MV-4-11 (cell line): ENCODE measurements around the gene GBX2.

Experiments
- DNase-seq: peaks from one replicate; lab custom pipeline; 2025; lab: John Stamatoyannopoulos, UW

The GBX2 gene

DNA sequence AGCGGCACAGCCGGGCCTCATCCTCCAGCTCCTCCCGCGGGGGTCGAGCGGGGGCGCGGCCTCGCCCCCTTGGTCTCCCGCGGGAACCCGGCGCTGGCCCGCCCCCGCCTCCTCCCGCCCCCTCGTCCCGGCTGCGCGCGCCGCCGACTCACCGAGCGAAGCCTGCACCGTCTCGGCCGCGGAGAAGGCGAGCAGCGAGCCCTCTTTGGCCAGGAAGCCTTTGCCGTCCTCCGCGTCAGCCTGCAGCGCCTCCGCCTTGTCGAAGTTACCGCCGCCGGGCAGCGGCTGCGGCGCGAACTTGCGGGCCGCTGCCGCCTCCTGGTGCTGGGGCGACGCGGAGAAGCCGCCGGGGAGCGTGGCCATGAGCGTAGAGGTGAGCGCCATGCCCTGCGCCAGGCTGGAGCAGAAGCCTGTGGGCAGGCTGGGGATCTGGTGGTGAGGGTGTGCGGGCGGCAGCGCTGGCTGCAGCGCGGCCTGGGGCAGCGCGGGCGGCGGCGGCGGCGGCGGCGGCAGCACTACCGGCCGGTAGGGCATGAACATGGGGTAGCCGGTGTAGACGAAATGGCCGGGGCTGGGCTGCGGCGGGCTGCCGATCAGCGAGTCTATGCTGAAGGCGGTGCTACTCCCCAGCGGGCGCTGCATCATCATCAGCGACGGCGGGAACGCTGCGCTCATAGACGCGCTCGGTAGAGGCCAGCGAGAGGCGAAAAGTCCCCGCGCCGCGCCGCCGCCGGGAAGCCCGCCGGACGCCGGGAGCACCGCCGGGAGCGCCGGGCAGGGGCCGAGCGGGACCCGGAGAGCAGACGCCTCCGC, 683 bp downstream of the GBX2 start:
- no peak for DNase-seq

- no peak for DNase-seq
Observed at GRCh38 chr2:236166796-236167296, 1.3 kb downstream of the GBX2 start.

- no peak for DNase-seq
Observed at GRCh38 chr2:236165842-236166795, 2.1 kb downstream of the GBX2 start.

- no peak for DNase-seq
Observed at GRCh38 chr2:236164925-236165841, 3.0 kb downstream of the GBX2 start.

DNA sequence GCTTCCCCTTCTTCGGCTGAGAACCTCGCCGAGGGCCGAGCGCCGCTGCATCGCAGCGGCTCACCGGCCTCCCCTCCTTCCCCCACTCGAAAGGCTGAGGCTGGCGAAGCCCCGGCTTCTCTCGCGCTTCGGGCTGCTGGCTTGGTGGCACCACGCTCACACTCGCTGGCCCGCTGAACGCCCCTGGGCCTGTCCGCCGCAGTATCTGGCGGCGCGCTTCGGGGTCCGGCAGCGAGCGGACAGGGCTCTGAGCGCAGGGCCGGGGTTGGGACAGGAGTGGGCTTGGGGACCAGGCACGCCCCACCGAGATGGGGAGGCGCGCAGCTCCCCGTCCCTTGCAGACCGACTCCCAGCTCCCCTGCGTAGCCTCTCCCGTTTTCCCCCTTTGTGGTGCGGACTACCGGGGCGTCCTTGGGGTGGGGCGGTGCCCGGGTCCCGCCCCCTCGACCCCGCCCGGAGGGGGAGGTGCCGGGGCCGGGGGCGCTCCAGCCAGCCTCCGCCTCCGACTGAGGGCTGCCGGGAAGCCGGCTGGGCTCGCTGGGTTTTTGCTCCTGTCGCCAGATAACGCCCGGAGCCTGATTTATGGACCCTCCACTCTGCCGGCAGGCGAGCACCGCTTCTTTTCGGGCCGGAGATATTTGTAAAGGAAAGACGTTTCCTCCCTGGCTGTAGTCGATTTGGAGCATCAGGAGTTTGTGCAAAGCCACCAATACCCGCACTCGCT, 3.8 kb downstream of the GBX2 start:
- DNase-seq: no peak

DNA sequence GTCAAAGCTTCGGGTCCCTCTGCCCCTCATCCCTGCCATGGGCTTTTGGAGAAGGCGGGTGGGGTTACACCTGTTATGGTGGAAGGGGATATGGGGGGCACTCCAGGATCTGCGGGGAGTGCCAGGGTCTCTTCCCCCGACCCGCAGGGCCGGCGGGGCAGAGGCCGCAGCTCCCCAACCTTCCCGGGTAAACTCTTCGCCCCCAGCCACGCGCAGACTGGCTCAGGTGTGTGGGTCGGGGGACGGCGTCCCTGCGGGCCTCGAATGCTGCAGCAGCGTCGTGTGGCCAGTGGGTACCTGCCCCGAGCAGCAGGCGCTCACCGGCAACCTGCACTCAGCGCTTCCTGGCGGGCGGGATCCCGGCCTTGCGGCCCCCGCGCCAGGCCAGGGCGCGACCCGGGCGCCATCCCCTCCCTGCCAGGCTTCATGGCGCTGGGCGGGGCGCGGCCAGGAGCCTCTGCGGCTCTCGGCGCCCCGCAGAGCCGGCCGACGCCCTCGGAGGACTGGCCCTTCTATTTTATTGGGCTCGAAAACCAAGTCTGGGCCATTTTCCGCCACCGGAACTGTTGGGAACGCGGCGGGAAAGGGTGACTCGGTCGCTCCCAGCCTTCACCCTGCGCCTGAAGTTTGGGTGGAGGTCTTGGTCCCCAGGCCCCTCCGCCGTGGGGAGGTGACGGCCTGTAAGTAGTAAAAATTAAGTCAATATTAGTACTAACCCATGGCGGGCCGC, 4.5 kb downstream of the GBX2 start:
- no peak for DNase-seq

GRCh38 chr2:236162882-236163470, 5.2 kb downstream of the GBX2 start:
- DNase-seq: no peak

GRCh38 chr2:236162031-236162845, 5.9 kb downstream of the GBX2 start:
- no peak for DNase-seq

DNA sequence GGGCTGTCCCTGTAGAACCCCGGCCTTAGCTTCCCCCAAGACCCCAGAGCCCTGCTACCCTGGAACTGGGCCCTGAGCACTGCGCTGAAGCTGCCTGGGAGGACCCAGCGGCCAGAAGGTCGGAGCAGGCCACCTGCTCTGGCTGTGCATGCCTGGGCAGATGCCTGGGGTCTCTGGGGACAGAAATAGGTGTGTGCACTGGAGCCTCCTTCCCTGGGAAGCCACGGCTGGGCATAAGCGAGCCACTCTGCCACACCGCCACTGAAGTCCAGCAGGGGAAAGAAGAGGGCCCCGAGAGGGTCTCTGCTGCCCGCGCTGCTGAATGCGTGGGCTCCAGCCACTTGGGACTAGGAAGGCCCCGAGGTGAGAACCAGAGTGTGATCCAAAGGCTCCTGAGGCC, 6.7 kb downstream of the GBX2 start:
- no peak for DNase-seq

GRCh38 chr2:236161082-236161462, 7.1 kb downstream of the GBX2 start:
- no peak for DNase-seq

DNA sequence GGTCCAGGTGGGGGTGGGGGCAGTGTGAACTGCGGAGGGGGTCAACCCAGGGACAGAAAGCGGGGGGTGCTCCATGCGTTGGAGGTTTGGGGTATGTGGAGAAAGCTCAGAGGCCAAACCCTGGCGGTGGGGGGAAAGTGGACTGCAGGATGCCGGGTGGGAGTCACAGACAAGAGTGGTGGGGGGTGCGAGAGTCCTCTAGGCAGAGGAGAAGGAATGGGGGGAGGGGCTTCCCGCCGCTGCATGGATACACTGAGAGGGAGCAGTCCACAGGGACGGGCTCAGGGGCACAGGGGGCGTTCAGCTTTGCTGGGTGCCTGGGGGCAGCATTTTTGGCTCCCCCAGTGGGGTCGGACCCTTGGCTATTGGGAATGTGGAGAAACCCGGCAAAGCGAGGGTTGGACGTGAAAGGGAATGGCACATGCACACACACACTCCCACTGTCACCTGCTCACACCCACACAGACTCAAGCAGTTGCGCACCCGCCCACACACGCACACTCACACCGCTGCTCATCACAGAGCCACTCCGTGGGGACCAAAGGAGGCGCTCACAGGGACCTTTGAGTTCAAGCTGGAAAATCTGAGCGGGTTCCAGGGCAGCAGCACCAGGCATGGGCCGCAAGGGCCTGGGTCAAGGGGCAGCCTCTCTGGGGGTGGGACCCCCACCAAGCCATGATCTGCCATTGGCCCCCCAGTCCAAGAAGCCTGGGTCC, 7.7 kb downstream of the GBX2 start:
- no peak for DNase-seq

DNA sequence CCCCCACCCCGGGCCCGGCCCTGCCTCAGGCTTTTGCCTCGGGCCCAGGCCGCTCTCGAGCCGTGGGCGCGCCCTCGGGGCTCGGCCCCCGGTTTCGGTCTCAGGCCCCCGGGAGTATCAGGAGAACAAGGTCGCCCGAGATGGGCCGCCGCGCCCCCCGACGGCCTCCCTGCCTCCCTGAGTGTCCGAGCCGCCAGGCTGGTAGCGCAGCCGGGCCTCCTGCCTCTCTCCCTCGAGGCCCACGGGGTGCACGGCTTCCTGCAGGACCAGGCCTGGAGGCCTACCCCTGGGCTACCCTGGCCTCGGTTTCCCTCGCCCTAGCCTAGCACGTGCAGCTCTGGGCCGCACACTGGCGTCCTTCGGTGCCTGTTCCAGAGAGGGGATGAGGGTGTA, 8.4 kb downstream of the GBX2 start:
- DNase-seq: no peak

GRCh38 chr2:236158969-236159777, 9.0 kb downstream of the GBX2 start:
- DNase-seq: no peak

- no peak for DNase-seq
Observed at GRCh38 chr2:236157815-236158498, 10.2 kb downstream of the GBX2 start.

DNA sequence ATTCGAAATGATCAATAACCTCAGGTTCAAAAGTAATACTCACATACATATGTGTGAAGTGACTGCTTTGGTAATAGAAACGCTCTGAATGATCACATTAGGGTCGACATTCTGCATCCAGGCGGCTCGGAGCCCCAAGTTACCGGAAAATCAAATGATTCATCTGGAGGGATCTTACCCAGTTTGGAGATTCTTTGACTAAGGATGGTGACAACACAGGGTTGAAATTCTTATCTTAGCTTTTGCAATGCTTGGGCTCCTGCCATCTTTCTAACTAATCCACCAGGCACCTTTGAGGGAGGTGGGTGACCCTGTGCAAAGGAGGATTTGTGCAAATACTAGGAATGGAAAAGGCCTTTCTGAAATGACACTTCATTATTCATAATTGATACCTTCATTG, 10.8 kb downstream of the GBX2 start:
- DNase-seq: no peak

DNA sequence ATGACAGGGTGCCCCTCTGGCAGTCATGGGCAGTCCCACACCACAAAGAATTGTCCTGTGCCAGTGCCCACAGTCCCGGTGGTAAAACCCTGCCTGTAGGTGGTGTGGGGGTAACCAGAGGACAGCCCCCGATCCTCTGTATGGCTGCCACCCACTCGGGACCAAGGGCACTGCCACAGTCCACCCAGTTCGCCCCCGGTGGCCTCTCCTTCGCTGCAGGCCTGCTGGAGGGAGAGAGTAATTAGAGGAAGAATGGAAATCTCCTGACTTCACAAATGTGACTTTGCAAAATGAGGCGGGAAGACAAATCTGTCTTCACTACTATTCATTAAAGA, 11.4 kb downstream of the GBX2 start:
- DNase-seq: no peak
